Stimulated activated naive CD4-positive, alpha-beta T cell (primary cell): ENCODE data around the gene EDARADD.

Experiments
- DNase-seq, 6 experiments: peaks; one replicate each; lab custom pipeline; 2025; lab: John Stamatoyannopoulos, UW

EDARADD gene

DNA sequence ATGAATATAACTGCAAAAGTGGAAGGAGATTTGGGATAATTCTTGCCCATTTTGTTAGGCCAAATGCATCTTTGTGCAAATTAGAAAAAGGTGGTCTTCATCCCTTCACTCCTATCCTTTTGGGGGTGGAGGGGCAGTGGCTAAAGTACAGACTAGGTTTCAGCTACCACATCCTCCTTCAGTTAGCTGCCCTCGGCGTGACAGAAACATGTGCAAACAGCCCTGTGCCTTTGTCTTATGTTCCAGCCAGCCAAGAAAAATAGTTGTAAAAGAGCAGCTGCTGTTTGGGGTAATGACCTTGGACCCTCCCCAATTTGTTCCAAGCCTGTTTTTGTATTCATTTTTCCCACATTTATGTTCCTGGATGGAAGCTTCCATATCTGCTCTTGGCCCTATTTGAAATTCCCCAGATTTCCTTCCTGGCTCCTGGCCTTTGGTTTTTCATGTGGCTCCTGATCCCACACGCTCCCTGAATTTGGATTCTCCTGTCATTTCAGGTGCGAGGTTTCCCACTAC lies 121.4 kb downstream of the EDARADD start:
- no peak for DNase-seq

GRCh38 chr1:236516929-236517704 lies 123.0 kb downstream of the EDARADD start:
- DNase-seq: peak in 2 of 6 experiments; percentile 42 to 49

DNA sequence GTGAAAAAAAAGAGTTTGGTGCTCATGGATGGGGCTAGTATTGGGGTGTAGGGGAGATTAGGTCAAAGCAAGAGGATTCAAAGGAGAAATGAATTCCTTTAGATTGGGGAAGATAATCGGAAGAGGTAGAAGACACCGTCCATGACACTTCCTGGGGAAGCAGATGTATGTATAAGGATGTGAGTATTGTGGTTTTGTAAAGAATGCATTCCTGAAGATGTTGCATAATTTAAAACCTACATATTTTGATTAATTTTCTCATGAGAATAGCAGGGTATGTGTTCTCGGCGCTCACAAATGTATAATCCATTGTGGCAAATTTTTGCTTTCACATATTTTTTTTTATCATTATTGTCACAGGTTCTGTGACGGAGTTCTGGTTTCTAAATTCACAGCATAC lies 124.2 kb downstream of the EDARADD start:
- no peak for DNase-seq

- DNase-seq: no peak
Measured at GRCh38 chr1:236520445-236521005, 126.4 kb downstream of the EDARADD start.

DNA sequence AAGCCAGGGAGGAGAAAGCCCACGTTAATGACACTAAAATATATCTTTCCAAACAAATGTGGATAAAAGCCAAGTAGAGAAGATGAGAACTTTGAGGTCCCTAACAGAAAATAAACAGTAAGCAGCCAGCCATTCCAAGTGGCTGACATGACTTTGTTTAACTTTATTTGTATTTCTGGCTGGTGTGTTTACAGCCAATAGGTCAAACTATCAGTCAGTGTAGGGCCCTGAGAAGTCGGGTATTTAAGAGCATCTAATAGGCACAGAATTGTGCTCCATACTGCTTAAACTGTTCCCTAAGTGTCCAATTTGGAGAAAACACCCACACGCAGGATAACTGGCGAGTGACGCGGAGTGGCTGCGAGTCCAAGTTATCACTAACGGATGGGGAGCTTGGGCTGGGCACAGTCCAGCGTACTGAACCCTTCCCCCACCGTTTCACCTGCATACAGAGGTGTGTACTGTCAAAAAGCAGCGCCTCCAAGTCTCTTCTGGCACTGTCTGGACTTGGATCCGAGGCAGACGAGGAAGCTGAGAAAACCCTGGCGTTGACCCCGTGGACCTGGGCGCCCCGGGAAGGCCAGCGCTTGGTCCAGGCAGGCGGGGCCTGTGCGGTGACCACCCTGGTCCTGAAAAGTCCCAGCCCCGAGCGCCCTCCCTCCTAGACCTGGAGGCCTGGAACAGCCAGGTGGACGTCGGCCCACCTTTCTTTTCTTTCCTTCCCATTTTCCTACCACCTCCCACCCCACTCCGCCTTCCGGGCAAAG lies 129.0 kb downstream of the EDARADD start:
- DNase-seq: peak in 2 of 6 experiments; percentile 14 to 25

DNA sequence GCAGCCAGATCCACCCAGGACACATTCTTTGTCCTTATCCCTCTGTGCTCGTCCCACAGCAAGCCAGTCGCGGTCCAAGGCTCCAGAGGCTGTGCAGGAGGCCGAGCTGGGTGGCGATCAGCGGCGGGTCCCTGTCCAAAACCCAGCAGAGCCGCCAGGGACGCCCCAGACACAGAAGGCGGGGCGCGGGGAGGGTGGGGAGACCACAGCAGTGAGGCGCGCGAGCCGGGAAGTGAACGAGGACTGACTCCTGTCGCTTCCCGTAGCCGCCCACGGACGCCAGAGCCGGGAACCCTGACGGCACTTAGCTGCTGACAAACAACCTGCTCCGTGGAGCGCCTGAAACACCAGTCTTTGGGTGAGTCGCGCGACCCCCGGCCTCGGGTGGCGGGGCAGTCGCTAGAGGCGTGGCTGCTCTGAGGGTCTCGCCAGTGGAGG lies 129.6 kb downstream of the EDARADD start, which contains the start of gene LGALS8:
Gene LGALS8 (plus strand): TSS at position 279 of the 438 bp plus-strand sequence. CDS start 2,089 bp downstream, outside the sequence.
- peak; percentile 75 to 82 (median 79) for DNase-seq

DNA sequence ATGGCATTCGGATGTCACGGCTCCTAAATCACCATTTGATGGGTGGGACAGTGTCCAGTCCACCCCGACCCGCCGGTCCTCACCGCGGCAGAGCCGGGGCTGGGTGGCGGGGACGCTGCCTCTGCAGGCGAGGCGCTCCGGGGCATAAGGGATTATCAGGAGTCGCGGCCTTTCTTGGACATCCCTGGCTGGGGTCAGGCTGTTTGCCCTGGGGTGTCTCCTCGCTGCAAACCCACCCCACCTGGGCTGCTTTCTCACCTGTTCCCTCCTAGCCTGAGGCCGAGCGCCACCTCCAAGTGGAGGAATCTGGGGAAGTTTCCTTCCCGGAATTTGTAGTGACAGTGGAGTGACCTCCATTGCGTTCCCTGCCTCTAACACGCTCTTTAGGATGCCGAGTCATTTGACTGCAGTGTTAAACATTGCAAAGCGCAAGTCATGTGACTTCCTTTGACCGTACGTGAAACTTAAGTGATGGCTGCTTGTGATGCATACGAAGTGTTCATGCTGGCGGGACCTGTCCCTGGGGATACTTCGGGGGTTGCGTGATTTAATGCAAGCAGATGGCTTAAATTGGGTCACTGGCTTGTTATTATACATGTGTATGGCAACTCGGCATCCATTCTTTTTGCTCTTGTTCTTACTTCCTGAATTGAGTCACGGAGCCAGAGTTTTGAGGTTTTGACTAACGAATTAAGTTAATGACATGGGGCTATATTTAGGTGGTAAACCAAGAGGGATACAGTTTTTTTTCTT lies 130.2 kb downstream of the EDARADD start:
- DNase-seq: peak; percentile 38 to 74 (median 65)

DNA sequence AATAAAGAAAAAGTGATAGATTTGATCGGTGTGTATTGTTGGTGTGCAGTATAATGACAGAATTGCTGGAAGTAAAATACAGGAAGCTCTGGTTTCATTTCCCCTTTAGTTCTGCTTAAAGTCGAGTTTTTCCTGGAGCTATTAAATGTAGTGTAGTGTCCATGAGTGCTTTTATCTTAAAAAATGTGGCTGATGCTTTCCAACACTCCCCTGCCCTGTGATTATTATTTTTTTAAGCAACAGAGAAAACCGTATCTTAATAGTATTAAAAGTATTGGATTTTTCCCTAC lies 130.8 kb downstream of the EDARADD start:
- no peak for DNase-seq

GRCh38 chr1:236526079-236526478 lies 132.0 kb downstream of the EDARADD start:
- no peak for DNase-seq

DNA sequence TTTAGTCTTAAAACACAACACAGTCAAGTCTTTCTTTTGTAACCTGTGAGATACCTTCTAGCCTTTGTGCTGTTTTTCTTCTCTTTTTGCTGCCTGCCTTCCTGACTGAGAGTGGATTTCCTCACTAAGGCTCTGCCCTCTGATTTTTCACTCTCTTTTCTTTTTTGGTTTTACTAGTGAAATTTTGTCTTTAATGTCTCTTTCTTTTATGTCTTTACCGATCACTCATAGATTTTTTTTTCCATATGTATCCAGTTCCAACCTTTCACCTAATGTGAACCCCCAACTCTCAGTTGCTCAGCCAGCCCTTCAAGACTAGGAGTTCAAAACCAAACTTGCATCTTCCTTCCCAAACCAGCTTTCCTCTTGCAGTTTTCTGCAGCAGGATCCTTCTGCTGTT lies 136.2 kb downstream of the EDARADD start:
- no peak for DNase-seq

- no peak for DNase-seq
Measured at GRCh38 chr1:236530959-236531358, 136.9 kb downstream of the EDARADD start.

GRCh38 chr1:236532850-236533249 lies 138.8 kb downstream of the EDARADD start:
- DNase-seq: no peak

- DNase-seq: no peak
Measured at GRCh38 chr1:236534151-236534651, 140.1 kb downstream of the EDARADD start.
